22Rv1 (cell line): ENCODE measurements around the gene CERCAM.

Source experiments
- ZFX ChIP-seq: fragments of 450-650 bp; IDR thresholded peaks from 2 replicates; pipeline ENCODE4 v1.6.1; 2017; ENCODE audit warnings: antibody characterized with exemption, borderline replicate concordance
- TF ChIP-seq, protein P1 (sequence below): fragments of 450-650 bp; IDR thresholded peaks from 2 replicates; pipeline ENCODE4 v1.5.1; 2017; ENCODE audit warnings: mild to moderate bottlenecking

DNA sequence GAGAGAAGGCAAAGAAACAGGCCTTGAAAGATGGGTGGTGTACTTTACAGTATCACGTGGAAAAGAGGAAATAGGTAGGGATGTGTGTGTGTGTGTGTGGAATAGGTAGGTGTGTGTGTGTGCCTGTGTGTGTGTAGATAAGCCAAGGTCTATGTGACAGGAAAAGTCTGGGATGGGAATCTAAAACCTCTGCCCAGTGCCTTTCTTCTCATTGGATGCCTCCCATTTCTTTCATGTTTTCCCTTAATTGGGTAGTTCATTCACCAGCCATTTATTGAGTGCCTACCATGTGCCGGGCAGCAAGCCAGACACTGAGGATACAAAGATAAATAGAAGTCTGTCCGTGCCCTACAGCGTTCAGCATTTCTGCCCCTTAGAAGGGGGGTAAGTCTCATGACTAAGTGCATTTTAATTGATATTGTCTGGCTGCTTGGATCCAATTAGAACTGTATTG lies 48.4 kb upstream of the CERCAM start:
- TF ChIP-seq, protein P1, sequence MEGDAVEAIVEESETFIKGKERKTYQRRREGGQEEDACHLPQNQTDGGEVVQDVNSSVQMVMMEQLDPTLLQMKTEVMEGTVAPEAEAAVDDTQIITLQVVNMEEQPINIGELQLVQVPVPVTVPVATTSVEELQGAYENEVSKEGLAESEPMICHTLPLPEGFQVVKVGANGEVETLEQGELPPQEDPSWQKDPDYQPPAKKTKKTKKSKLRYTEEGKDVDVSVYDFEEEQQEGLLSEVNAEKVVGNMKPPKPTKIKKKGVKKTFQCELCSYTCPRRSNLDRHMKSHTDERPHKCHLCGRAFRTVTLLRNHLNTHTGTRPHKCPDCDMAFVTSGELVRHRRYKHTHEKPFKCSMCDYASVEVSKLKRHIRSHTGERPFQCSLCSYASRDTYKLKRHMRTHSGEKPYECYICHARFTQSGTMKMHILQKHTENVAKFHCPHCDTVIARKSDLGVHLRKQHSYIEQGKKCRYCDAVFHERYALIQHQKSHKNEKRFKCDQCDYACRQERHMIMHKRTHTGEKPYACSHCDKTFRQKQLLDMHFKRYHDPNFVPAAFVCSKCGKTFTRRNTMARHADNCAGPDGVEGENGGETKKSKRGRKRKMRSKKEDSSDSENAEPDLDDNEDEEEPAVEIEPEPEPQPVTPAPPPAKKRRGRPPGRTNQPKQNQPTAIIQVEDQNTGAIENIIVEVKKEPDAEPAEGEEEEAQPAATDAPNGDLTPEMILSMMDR, result no peak
- TF ChIP-seq ZFX, result no peak
